ENCODE data around the gene HS3ST5.
"Not testable (repeated sequence)": the region's sequence is repeated elsewhere in the genome, so short reads cannot be mapped to it uniquely, and the experiment has no call there.

HS3ST5 gene

GRCh38 chr6:114274836-114275235 is 68.0 kb downstream of the HS3ST5 start:
- no peak for DNase-seq

- DNase-seq = no peak
These were observed 70.2 kb downstream of the HS3ST5 start for GRCh38 chr6:114272582-114272981.

- DNase-seq = no peak
These were observed 71.4 kb downstream of the HS3ST5 start for GRCh38 chr6:114271405-114271804.

GRCh38 chr6:114267897-114268296 is 74.9 kb downstream of the HS3ST5 start:
- no peak for DNase-seq

- no peak for DNase-seq
These were observed 82.0 kb downstream of the HS3ST5 start for GRCh38 chr6:114260810-114261209.

- no peak for DNase-seq
These were observed 84.4 kb downstream of the HS3ST5 start for GRCh38 chr6:114258376-114258775.

GRCh38 chr6:114253431-114253830 is 89.4 kb downstream of the HS3ST5 start:
- no peak for DNase-seq

GRCh38 chr6:114249522-114249921 is 93.3 kb downstream of the HS3ST5 start:
- DNase-seq = no peak

- no peak for DNase-seq
These were observed 95.7 kb downstream of the HS3ST5 start for GRCh38 chr6:114247101-114247500.

- DNase-seq = no peak
These were observed 102.0 kb downstream of the HS3ST5 start for GRCh38 chr6:114240796-114241195.

- DNase-seq = no peak
These were observed 114.1 kb downstream of the HS3ST5 start for GRCh38 chr6:114228675-114229074.

- no peak for DNase-seq
These were observed 114.8 kb downstream of the HS3ST5 start for GRCh38 chr6:114227944-114228468.

GRCh38 chr6:114220241-114220640 is 122.6 kb downstream of the HS3ST5 start:
- DNase-seq = no peak

- DNase-seq = no peak
These were observed 124.1 kb downstream of the HS3ST5 start for GRCh38 chr6:114218437-114219340.

GRCh38 chr6:114217996-114218395 is 124.8 kb downstream of the HS3ST5 start:
- DNase-seq = not testable (repeated sequence)

GRCh38 chr6:114216789-114217467 is 125.9 kb downstream of the HS3ST5 start:
- DNase-seq = no peak

GRCh38 chr6:114210467-114210866 is 132.4 kb downstream of the HS3ST5 start:
- DNase-seq = no peak

GRCh38 chr6:114203460-114203859 is 139.4 kb downstream of the HS3ST5 start:
- no peak for DNase-seq

GRCh38 chr6:114202389-114202788 is 140.4 kb downstream of the HS3ST5 start:
- DNase-seq = no peak

- DNase-seq = no peak
These were observed 141.9 kb downstream of the HS3ST5 start for GRCh38 chr6:114200891-114201290.

GRCh38 chr6:114195631-114196403 is 147.0 kb downstream of the HS3ST5 start:
- no peak for DNase-seq

GRCh38 chr6:114195027-114195365 is 147.8 kb downstream of the HS3ST5 start:
- DNase-seq = no peak

- peak; percentile 7 for DNase-seq
These were observed 148.3 kb downstream of the HS3ST5 start for GRCh38 chr6:114194362-114195026.
